K562 (cell line): ENCODE measurements around the gene CYB5R4. TPM values are rescaled to one million over a fixed set of nuclear protein-coding genes. Genes with fewer than 3 reads are reported as not detected.
A peak's percentile ranks its signal among the peaks of the same experiment; 100 is the strongest.
"Not testable (repeated sequence)": the region's sequence is repeated elsewhere in the genome, so short reads cannot be mapped to it uniquely, and the experiment has no call there.

Experiments used
- ATAC-seq: fragments of 200-7000 bp; cut with Tn5 transposase; 3 replicates; pipeline ENCODE4 v1.9.1; 2020; ENCODE audit warnings: moderate library complexity
- BruUV-seq: library from RNA; stranded (reverse); fragments of 400-500 nt; replicated peaks from 2 replicates; lab custom pipeline; 2021; lab: Mats Ljungman, UMichigan
- CTCF ChIA-PET: fragments of 300-600 bp; formaldehyde crosslinking; extraction: SDS; loops from one replicate; lab custom pipeline; 2021; ENCODE audit warnings: low intra/inter-chr PET ratio; lab: Yijun Ruan, JAX
- POLR2A ChIA-PET: fragments of 300-600, 350-650 bp; sonication (Branson Sonifier 250); formaldehyde crosslinking; extraction: SDS; loops from one replicate; lab custom pipeline; 2021; ENCODE audit warnings: antibody characterized with exemption, inconsistent platforms; lab: Yijun Ruan, JAX
- DNase-seq, 4 experiments: peaks; one replicate each; pipeline versions ENCODE4 v3.0.0 to v3.0.0-alpha.2; 2011 to 2018; ENCODE audit warnings: low spot score in 3 of 4, mixed read lengths in 3 of 4; ENCODE audit errors: extremely low read depth in 1 of 4
- FAIRE-seq: peaks from 2 replicates; lab custom pipeline; 2011; peaks lifted over from hg19 to GRCh38; lab: Jason Lieb, UNC
- H2AFZ ChIP-seq: 2 replicates; pipeline ENCODE4 v1.6.0; 2011; ENCODE audit warnings: low read depth, low read length, control low read depth, inconsistent platforms
- H3K27ac ChIP-seq: fragments of 200-600 bp; 3 replicates; pipeline ENCODE4 v1.8.0; 2011; ENCODE audit warnings: low read depth, mild to moderate bottlenecking, control low read depth, inconsistent platforms, low read length, moderate library complexity, mixed read lengths; ENCODE audit errors: extremely low read depth
- H3K27me3 ChIP-seq, 2 experiments: fragments of 300-600 bp in 1 of 2; 2 replicates in 1 of 2; 3 replicates in 1 of 2; pipeline versions ENCODE4 v1.6.0 to v1.8.0; 2011; ENCODE audit warnings: inconsistent platforms in 2 of 2, low read length in 2 of 2, mild to moderate bottlenecking in 1 of 2, mixed read lengths in 1 of 2, moderate library complexity in 1 of 2; ENCODE audit not compliant: control insufficient read depth in 2 of 2, insufficient read depth in 2 of 2
- H3K36me3 ChIP-seq: fragments of 300-600 bp; 3 replicates; pipeline ENCODE4 v1.8.0; 2011; ENCODE audit warnings: mild to moderate bottlenecking, low read length, inconsistent platforms; ENCODE audit not compliant: control insufficient read depth, insufficient read depth
- H3K4me1 ChIP-seq, 2 experiments: fragments of 200-600 bp in 1 of 2; replicated peaks in 1 of 2; 2 replicates in 1 of 2; 3 replicates in 1 of 2; pipeline versions ENCODE4 v1.5.1 to v1.8.0; 2011; ENCODE audit warnings: inconsistent platforms in 2 of 2, low read length in 2 of 2, mild to moderate bottlenecking in 1 of 2, mixed read lengths in 1 of 2, moderate library complexity in 1 of 2; ENCODE audit not compliant: control insufficient read depth in 2 of 2, insufficient read depth in 2 of 2
- H3K4me2 ChIP-seq: 2 replicates; pipeline ENCODE4 v1.6.1; 2011; ENCODE audit warnings: low read length, control low read depth, inconsistent platforms, mixed read lengths; ENCODE audit not compliant: insufficient read depth
- H3K4me3 ChIP-seq: fragments of 200-600 bp; sonication (generic), shearing (Covaris generic); 2 replicates; pipeline ENCODE4 v1.5.1; 2016; ENCODE audit warnings: control low read depth, inconsistent platforms
- H3K79me2 ChIP-seq: fragments of 200-600 bp; 3 replicates; pipeline ENCODE4 v1.8.0; 2011; ENCODE audit warnings: low read length, inconsistent platforms; ENCODE audit not compliant: control insufficient read depth, insufficient read depth
- H3K9ac ChIP-seq, 2 experiments: 2 replicates each; pipeline versions ENCODE4 v1.6.0 to v1.6.1; 2011; ENCODE audit warnings: low read depth in 2 of 2, low read length in 2 of 2, control low read depth in 1 of 2, inconsistent platforms in 1 of 2, mild to moderate bottlenecking in 1 of 2, mixed read lengths in 1 of 2; ENCODE audit not compliant: insufficient read depth in 1 of 2
- H3K9me1 ChIP-seq: one replicate; pipeline ENCODE4 v1.6.0; 2011; ENCODE audit warnings: inconsistent platforms, mild to moderate bottlenecking, low read length, moderate library complexity; ENCODE audit not compliant: control insufficient read depth, insufficient read depth
- H3K9me3 ChIP-seq: replicated peaks from 2 replicates; pipeline ENCODE4 v1.5.1; 2011; ENCODE audit warnings: low read depth, low read length, inconsistent platforms; ENCODE audit not compliant: control insufficient read depth, insufficient read depth
- H4K20me1 ChIP-seq: replicated peaks from 2 replicates; pipeline ENCODE4 v1.6.1; 2011; ENCODE audit warnings: low read length, inconsistent platforms, mixed read lengths; ENCODE audit not compliant: control insufficient read depth, insufficient read depth
- CC2D1A ChIP-seq: fragments of 450-650 bp; IDR thresholded peaks from 2 replicates; pipeline ENCODE4 v1.6.1; 2017; ENCODE audit warnings: mild to moderate bottlenecking
- CEBPB ChIP-seq: fragments of 450-650 bp; IDR thresholded peaks from 2 replicates; pipeline ENCODE4 v1.6.1; 2016; ENCODE audit warnings: missing genetic modification characterization, missing compliant biosample characterization
- CEBPG ChIP-seq, 3 experiments: fragments of 200-800 bp in 1 of 3; sonication (Bioruptor generic) in 1 of 3; sonication (generic) in 1 of 3; formaldehyde crosslinking in 1 of 3; IDR thresholded peaks in 2 of 3; conservative IDR thresholded peaks in 1 of 3; 2 replicates each; pipeline versions ENCODE4 v1.6.1 to v1.8.0; 2016 to 2022; ENCODE audit warnings: missing compliant biosample characterization in 2 of 3, missing genetic modification characterization in 2 of 3, mild to moderate bottlenecking in 1 of 3, missing genetic modification reagents in 1 of 3
- CTBP1 ChIP-seq: fragments of 450-650 bp; IDR thresholded peaks from 2 replicates; pipeline ENCODE4 v1.6.1; 2016; ENCODE audit warnings: borderline replicate concordance
- EP300 ChIP-seq: IDR thresholded peaks from 2 replicates; pipeline ENCODE4 v1.6.1; 2012; ENCODE audit warnings: low read length, improper control_type of control experiment
- L3MBTL2 ChIP-seq: fragments of 450-650 bp; IDR thresholded peaks from 2 replicates; pipeline ENCODE4 v1.6.1; 2016; ENCODE audit warnings: mild to moderate bottlenecking, moderate library complexity
- RBM25 ChIP-seq: fragments of 200-400 bp; formaldehyde crosslinking; IDR thresholded peaks from 2 replicates; pipeline ENCODE4 v1.6.1; 2018; ENCODE audit warnings: low read length, low read depth, moderate library complexity; ENCODE audit not compliant: severe bottlenecking
- REST ChIP-seq, 2 experiments: fragments of 450-650 bp; formaldehyde crosslinking in 1 of 2; IDR thresholded peaks; 2 replicates each; pipeline versions ENCODE4 v1.4.0 to v1.6.1; 2014 to 2020; ENCODE audit warnings: mild to moderate bottlenecking in 2 of 2, borderline replicate concordance in 1 of 2, low read depth in 1 of 2
- SOX6 ChIP-seq: fragments of 450-650 bp; IDR thresholded peaks from 2 replicates; pipeline ENCODE4 v1.6.1; 2014; ENCODE audit warnings: mild to moderate bottlenecking
- WGBS: fragments of 100-300 bp; shearing (Covaris generic); methylation state at CpG from one replicate; pipeline ENCODE4 v1.1.6; 2016; ENCODE audit warnings: low coverage, mixed read lengths; ENCODE audit not compliant: insufficient coverage; ENCODE audit errors: missing lambda C conversion rate; 5-methylcytosine and 5-hydroxymethylcytosine counted together
- in situ Hi-C: fragments of 300-500 bp; cut with MboI; formaldehyde crosslinking; loops from 4 replicates; pipeline ENCODE4 v1.15.0; 2018; ENCODE audit warnings: inconsistent platforms, mixed read lengths
- intact Hi-C: fragments of 100-400 bp; cut with micrococcal nuclease; formaldehyde crosslinking; loops from 2 replicates; pipeline ENCODE4 v1.14.2; 2022
- polyA plus RNA-seq, 8 experiments: library from polyadenylated mRNA; depleted of rRNA in 4 of 8; stranded (reverse) in 5 of 8; unstranded in 3 of 8; fragments of >200 nt; fragmentation: Nextera tagmentation in 2 of 8; fragmentation: Illumina TruSeq in 1 of 8; extraction: Ambion mirVana in 2 of 8; extraction: Trizol in 1 of 8; gene quantifications; 2 replicates each; pipeline versions ENCODE4 v1.2.1 to v1.2.3, GENCODE V29; 2011 to 2014; ENCODE audit warnings: inconsistent platforms in 1 of 8, missing spikeins in 1 of 8
- total RNA-seq, 7 experiments: library from RNA; depleted of rRNA in 6 of 7; stranded (reverse); fragments of >200 nt in 6 of 7; fragmentation: Illumina TruSeq in 2 of 7; extraction: Trizol in 2 of 7; gene quantifications; 2 replicates each; pipeline versions ENCODE4 v1.2.1 to v1.2.3, GENCODE V29; 2011 to 2021; ENCODE audit warnings: low replicate concordance in 1 of 7
- TF ChIP-seq, protein P1 (sequence below), 2 experiments: fragments of 450-650 bp in 1 of 2; sonication (generic) in 1 of 2; formaldehyde crosslinking in 1 of 2; IDR thresholded peaks in 1 of 2; conservative IDR thresholded peaks in 1 of 2; 2 replicates each; pipeline versions ENCODE4 v1.6.1 to v1.8.1; 2016 to 2023; ENCODE audit warnings: mild to moderate bottlenecking in 2 of 2, moderate library complexity in 2 of 2, inconsistent platforms in 1 of 2, missing genetic modification reagents in 1 of 2

Gene CYB5R4
- total and polyA plus RNA-seq, 9 of the 15 experiments (the other 6 are each of a cell fraction or from before 2014, with no cell fraction given), result 5.9 to 23.1 (median 19.0) TPM

GRCh38 chr6:83946201-83946833 lies 86.8 kb downstream of the CYB5R4 start:
- H3K27ac ChIP-seq; H4K20me1 ChIP-seq; ATAC-seq; H3K9me3 ChIP-seq; H3K27me3 ChIP-seq; H3K4me3 ChIP-seq; CTCF ChIA-PET; H3K79me2 ChIP-seq; intact Hi-C loops; BruUV-seq; in situ Hi-C loops; H2AFZ ChIP-seq; H3K4me1 ChIP-seq; H3K9ac ChIP-seq; H3K9me1 ChIP-seq; H3K4me2 ChIP-seq; FAIRE-seq; TF ChIP-seq CEBPG (CRISPR knock-in tag; IDR thresholded peaks at IDR 0.05); REST (CRISPR knock-in tag; IDR thresholded peaks at IDR 0.05; ENCODE audit: low read depth): not testable (repeated sequence)
- H3K36me3 ChIP-seq, result peaks cover 16% of the 10 kb centered on the region; the same call in 1 of the 3 replicates
- DNase-seq, result peak in 1 of 4 experiments; percentile 21
- POLR2A ChIA-PET, result interaction anchor here (0.6 kb wide), 2 partner anchors 10 to 457 kb away, joined by 3 to 4 read pairs; no protein-coding TSS in a partner anchor
- 60% methylated on average over 4 of the region's 4 CpGs for WGBS
- TF ChIP-seq SOX6 (peak; percentile 83; the same call in 1 of the 2 replicates), CEBPB (tag) (peak; percentile 45; the same call in 1 of the 2 replicates), CEBPG (tag; conservative IDR thresholded peaks at IDR 0.05 in 1 of 2, IDR thresholded peaks at IDR 0.05 in 1 of 2) (peak in 1 of 2 experiments; percentile 47; a peak in 1 of 4 replicates), EP300 (peak; percentile 24; the same call in 1 of the 2 replicates), CC2D1A (peak; percentile 36; the same call in 1 of the 2 replicates), CTBP1 (peak; percentile 68; the same call in 1 of the 2 replicates), RBM25 (peak; percentile 15), L3MBTL2 (peak; percentile 70), REST (IDR thresholded peaks at IDR 0.05; ENCODE audit: borderline replicate concordance) (peak; percentile 7; the same call in 1 of the 2 replicates)
- TF ChIP-seq, protein P1, sequence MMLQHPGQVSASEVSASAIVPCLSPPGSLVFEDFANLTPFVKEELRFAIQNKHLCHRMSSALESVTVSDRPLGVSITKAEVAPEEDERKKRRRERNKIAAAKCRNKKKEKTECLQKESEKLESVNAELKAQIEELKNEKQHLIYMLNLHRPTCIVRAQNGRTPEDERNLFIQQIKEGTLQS (IDR thresholded peaks at IDR 0.05), result peak; percentile 39
- TF ChIP-seq, protein P1 (CRISPR knock-in tag; conservative IDR thresholded peaks at IDR 0.05), result not testable (repeated sequence)
